Measurements from ENCODE around the gene LRRN2.

Gene LRRN2

DNA sequence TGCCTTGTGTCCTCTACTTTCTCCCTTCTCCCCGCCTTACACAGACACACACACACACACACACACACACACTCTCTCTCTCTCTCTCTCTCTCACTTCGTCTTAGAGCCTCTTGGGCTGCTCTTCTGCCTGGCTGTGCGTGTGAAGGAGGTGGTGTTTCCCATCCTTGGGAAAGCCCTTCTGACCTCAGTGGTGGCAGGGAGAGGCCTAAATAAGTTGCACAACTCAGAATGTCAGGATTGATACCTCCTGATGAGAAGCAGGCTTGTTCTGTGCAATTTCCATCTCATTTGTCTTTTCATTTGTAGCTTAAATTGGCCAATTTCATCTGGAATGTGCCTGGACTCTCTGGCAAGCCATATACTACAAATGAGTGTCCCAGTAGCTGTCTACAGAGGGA, 25.0 kb downstream of the LRRN2 start:
- no peak overlapping the region for H2AFZ ChIP-seq
- H3K36me3 ChIP-seq (ENCODE audit: control insufficient read depth, insufficient read depth, low read length): no peaks in the 10 kb centered on the region
- no peak overlapping the region for H3K4me3 ChIP-seq (ENCODE audit: low read depth, low read length)
- no peak overlapping the region for H3K9ac ChIP-seq
- H3K79me2 ChIP-seq: no peaks in the 10 kb centered on the region
- H3K9me3 ChIP-seq (ENCODE audit: control insufficient read depth, low read length): no peaks in the 10 kb centered on the region
- H3K27me3 ChIP-seq (ENCODE audit: control insufficient read depth, insufficient read depth, low read length): no peaks in the 10 kb centered on the region
- H3K27ac ChIP-seq: no peak overlapping the region
- H3K4me2 ChIP-seq (ENCODE audit: low read length): no peak overlapping the region
- TF ChIP-seq, protein P1, sequence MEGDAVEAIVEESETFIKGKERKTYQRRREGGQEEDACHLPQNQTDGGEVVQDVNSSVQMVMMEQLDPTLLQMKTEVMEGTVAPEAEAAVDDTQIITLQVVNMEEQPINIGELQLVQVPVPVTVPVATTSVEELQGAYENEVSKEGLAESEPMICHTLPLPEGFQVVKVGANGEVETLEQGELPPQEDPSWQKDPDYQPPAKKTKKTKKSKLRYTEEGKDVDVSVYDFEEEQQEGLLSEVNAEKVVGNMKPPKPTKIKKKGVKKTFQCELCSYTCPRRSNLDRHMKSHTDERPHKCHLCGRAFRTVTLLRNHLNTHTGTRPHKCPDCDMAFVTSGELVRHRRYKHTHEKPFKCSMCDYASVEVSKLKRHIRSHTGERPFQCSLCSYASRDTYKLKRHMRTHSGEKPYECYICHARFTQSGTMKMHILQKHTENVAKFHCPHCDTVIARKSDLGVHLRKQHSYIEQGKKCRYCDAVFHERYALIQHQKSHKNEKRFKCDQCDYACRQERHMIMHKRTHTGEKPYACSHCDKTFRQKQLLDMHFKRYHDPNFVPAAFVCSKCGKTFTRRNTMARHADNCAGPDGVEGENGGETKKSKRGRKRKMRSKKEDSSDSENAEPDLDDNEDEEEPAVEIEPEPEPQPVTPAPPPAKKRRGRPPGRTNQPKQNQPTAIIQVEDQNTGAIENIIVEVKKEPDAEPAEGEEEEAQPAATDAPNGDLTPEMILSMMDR (IDR thresholded peaks at IDR 0.05): no peak
- H3K4me1 ChIP-seq: no peaks in the 10 kb centered on the region

GRCh38 chr1:204659056-204659455, 26.5 kb downstream of the LRRN2 start:
- Histone ChIP-seq H3K79me2 (no peaks in the 10 kb centered on the region), H3K4me3 (ENCODE audit: low read depth, low read length) (no peak overlapping the region), H3K4me2 (ENCODE audit: low read length) (no peak overlapping the region), H3K9me3 (ENCODE audit: control insufficient read depth, low read length) (no peaks in the 10 kb centered on the region), H3K4me1 (no peaks in the 10 kb centered on the region), H3K27me3 (ENCODE audit: control insufficient read depth, insufficient read depth, low read length) (no peaks in the 10 kb centered on the region), H2AFZ (no peak overlapping the region), H3K27ac (no peak overlapping the region), H3K9ac (no peak overlapping the region), H3K36me3 (ENCODE audit: control insufficient read depth, insufficient read depth, low read length) (no peaks in the 10 kb centered on the region)
- TF ChIP-seq, protein P1 (IDR thresholded peaks at IDR 0.05): no peak

DNA sequence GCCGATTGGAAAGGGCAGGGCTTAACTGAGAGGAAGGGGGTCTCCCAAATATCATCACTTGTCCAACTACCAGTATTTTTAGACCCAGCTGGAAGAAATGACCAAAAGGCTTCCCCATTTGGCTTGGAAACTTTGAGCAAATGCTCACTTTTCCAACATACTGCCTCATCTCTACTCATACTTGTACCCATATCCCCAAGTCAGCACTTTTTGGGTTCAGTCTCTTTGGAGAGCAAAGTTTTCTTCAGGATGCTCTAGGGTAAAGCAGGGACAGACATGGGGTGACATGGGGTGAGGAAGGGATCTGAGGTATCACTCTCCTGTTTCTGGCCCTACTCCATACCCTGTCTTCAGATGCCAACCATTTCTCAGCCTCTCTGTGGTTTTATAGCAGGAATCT, 27.2 kb downstream of the LRRN2 start:
- TF ChIP-seq, protein P1 (IDR thresholded peaks at IDR 0.05): no peak
- H3K4me1 ChIP-seq: no peaks in the 10 kb centered on the region
- H3K79me2 ChIP-seq: no peaks in the 10 kb centered on the region
- H3K9ac ChIP-seq: no peak overlapping the region
- no peaks in the 10 kb centered on the region for H3K27me3 ChIP-seq (ENCODE audit: control insufficient read depth, insufficient read depth, low read length)
- H3K4me3 ChIP-seq (ENCODE audit: low read depth, low read length): no peak overlapping the region
- H3K4me2 ChIP-seq (ENCODE audit: low read length): no peak overlapping the region
- H3K36me3 ChIP-seq (ENCODE audit: control insufficient read depth, insufficient read depth, low read length): no peaks in the 10 kb centered on the region
- no peak overlapping the region for H2AFZ ChIP-seq
- no peaks in the 10 kb centered on the region for H3K9me3 ChIP-seq (ENCODE audit: control insufficient read depth, low read length)
- H3K27ac ChIP-seq: no peak overlapping the region

DNA sequence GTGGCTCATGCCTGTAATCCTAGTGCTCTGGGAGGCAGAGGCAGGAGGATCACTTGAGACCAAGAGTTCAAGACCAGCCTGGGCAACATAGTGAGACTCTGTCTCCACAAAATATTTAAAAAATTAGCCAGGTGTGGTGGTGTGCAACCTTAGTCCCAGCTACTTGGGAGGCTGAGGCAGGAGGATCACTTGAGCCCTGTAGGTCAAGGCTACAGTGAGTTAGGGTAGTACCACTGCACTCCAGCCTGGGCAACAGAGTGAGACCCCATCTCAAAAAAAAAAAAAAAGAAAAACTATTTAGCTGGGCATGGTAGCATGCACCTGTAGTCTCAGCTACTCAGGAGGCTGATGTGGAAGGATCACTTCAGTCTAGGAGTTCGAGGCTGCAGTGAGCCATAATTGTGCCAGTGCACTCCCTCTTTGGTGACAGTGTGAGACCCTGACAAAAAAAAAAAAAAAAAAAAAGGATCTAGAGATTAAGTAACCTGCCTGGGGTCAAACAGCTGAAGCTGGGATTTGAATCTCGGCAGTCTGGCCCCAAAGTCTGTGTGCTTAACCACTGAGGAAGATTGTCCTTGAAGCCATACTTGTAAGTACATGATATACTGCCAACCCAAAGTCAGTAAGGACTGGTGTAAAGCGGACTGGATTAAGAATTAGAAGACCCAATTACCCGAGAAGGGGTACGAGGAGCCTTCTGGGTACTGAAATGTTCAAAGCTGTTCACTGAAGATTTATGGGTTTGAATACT, 31.8 kb downstream of the LRRN2 start:
- Histone ChIP-seq H3K4me3 (ENCODE audit: low read depth, low read length) (no peak overlapping the region), H3K36me3 (ENCODE audit: control insufficient read depth, insufficient read depth, low read length) (no peaks in the 10 kb centered on the region), H3K27ac (no peak overlapping the region), H3K79me2 (no peaks in the 10 kb centered on the region), H3K4me1 (no peaks in the 10 kb centered on the region), H3K4me2 (ENCODE audit: low read length) (no peak overlapping the region), H2AFZ (no peak overlapping the region), H3K27me3 (ENCODE audit: control insufficient read depth, insufficient read depth, low read length) (no peaks in the 10 kb centered on the region), H3K9ac (no peak overlapping the region), H3K9me3 (ENCODE audit: control insufficient read depth, low read length) (no peaks in the 10 kb centered on the region)
- TF ChIP-seq, protein P1 (IDR thresholded peaks at IDR 0.05): no peak

DNA sequence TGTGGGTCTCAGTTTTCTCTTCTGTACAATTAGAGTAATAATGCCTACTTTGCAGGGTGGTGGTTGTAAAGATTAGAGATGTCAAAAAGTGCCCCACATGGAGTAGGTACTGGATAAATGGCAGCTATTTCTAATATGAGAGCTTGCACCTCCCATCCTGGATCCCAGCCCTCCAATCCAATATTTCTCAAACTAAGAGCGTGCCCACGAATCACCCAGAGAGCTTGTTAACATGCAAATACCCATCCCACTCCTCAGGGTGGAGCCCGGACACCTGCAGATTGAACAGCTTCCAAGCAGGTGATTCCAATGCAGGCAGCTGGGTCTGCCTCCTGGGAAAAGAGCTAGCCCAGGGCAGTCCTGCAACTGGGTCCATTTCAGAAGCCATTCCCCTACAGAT, 33.0 kb downstream of the LRRN2 start:
- TF ChIP-seq, protein P1 (IDR thresholded peaks at IDR 0.05): no peak
- no peak overlapping the region for H2AFZ ChIP-seq

More for the DNA sequence above, 33.0 kb downstream of the LRRN2 start:
- H3K27me3 ChIP-seq (ENCODE audit: control insufficient read depth, insufficient read depth, low read length): no peaks in the 10 kb centered on the region
- H3K27ac ChIP-seq: no peak overlapping the region
- no peaks in the 10 kb centered on the region for H3K9me3 ChIP-seq (ENCODE audit: control insufficient read depth, low read length)
- H3K4me1 ChIP-seq: no peaks in the 10 kb centered on the region
- H3K36me3 ChIP-seq (ENCODE audit: control insufficient read depth, insufficient read depth, low read length): no peaks in the 10 kb centered on the region
- H3K9ac ChIP-seq: no peak overlapping the region
- no peak overlapping the region for H3K4me2 ChIP-seq (ENCODE audit: low read length)
- H3K79me2 ChIP-seq: no peaks in the 10 kb centered on the region
- H3K4me3 ChIP-seq (ENCODE audit: low read depth, low read length): no peak overlapping the region
